Measurements from ENCODE around the gene PPP1R1B.

PPP1R1B gene

GRCh38 chr17:39600288-39600996 is 26.3 kb upstream of the PPP1R1B start:
- no peak for DNase-seq (ENCODE audit: low spot score)

GRCh38 chr17:39600997-39601597 is 25.7 kb upstream of the PPP1R1B start:
- DNase-seq (ENCODE audit: low spot score) = no peak

- no peak for DNase-seq (ENCODE audit: low spot score)
These were observed 24.8 kb upstream of the PPP1R1B start for GRCh38 chr17:39601758-39602532.

DNA sequence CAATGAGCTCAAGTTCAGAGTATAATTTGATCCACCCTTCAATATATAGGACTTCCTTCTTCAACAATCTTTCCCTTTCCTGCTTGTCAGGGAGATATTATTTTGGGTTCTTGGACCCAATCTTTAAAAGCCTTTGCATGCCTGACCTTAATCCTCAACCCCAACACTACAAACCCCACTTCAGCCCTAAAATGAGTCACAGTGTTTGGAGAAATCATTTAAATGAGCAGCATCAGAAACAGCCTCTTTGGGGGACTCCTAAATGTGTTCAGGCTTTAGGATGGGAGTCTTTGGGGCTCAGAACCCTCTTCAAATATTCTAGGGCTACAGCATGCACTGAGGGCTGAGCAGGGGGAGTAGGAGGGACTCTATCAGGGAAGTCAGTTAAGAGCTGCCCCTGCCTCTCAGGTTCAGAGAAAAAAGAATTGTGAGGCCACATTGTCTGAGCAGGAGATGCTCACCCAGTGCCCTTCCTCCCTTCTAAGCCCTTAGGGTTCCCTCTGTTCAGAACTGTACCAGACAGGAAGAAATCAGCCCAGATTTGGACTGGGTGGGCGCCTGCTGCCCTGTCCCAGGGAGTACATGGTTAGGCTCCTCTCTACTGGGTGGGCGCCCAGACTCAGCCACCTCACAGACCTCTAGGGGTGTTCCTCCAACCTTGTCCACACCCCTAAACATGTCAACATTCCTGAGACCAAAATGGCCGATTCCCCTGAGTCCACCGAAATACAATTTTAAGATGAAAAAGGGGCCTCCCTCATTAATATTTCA is 24.0 kb upstream of the PPP1R1B start:
- no peak for DNase-seq (ENCODE audit: low spot score)

DNA sequence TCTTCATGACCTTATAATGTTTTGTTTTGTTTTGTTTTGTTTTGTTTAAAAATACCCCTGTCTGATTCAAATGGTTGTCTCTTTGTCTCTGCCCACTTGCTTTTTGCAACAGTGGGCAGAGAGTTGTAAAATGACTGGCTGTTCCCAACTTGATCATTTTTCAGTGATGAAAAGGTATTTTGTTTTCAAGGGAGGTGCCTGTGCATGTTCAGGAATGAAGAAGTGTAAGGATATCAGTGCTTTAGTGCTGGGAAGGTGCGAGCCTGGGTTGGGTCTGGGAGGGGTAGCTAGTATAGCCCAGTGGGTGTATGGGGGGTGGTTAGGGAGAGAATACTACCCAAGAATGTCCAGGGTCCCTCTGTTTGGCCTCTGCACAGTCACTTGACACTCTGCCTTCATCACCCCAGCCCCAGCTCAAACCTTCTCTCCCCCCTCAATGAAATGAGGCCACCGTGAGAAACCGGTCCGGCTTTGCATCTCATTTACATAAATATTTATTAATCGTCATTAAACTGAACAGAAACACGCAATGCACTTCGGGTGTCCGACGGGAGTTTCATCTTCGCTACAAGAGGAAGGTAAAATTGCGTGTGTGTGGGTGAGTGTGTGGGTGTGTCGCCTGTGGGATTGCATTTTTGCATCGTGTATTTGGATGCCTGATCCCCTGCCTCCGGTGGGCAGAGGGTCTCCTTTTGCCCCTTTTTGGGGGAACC is 23.3 kb upstream of the PPP1R1B start:
- DNase-seq (ENCODE audit: low spot score) = no peak

- no peak for DNase-seq (ENCODE audit: low spot score)
These were observed 21.8 kb upstream of the PPP1R1B start for GRCh38 chr17:39604911-39605491.

GRCh38 chr17:39605492-39606433 is 21.0 kb upstream of the PPP1R1B start:
- DNase-seq (ENCODE audit: low spot score) = no peak

GRCh38 chr17:39606434-39607056 is 20.2 kb upstream of the PPP1R1B start:
- no peak for DNase-seq (ENCODE audit: low spot score)

- DNase-seq (ENCODE audit: low spot score) = no peak
These were observed 19.5 kb upstream of the PPP1R1B start for GRCh38 chr17:39607057-39607850.

GRCh38 chr17:39607851-39608130 is 19.0 kb upstream of the PPP1R1B start, which contains the start of gene NEUROD2:
TSS of gene NEUROD2 (minus strand) at chr17:39607920. CDS start at chr17:39606599, 1,321 bp downstream.
- DNase-seq (ENCODE audit: low spot score) = no peak

GRCh38 chr17:39608142-39608981 is 18.4 kb upstream of the PPP1R1B start:
- DNase-seq (ENCODE audit: low spot score) = no peak

DNA sequence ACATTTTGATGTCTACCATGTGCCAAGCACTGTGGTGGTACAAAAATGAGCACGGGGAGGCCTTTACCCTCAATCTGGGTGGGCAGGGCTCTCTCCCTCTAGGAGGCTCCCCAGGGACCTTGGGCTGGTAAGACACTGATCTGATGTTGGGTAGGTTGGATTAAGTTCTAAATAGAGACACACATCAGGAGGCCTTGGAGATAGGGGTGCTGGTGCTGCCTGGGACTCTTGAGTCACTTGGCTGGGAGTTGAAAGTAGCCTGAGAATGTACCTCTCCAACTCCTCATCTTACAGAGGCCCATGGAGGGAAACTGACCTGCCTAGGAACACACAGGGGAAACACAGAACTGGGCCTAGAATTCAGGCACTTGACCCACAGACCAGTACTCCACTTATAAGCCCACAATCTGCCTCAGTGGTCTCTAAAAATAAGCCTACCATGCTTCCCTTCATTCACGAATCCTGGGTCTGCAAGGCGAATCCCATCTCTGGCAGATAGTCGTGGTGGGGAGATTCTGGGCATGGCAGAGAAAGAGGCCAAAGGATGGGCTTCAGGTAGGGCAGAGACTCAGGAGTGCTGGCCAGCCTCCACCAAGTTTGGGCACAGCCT is 17.2 kb upstream of the PPP1R1B start:
- no peak for DNase-seq (ENCODE audit: low spot score)

- DNase-seq (ENCODE audit: low spot score) = no peak
These were observed 15.2 kb upstream of the PPP1R1B start for GRCh38 chr17:39611401-39612112.

DNA sequence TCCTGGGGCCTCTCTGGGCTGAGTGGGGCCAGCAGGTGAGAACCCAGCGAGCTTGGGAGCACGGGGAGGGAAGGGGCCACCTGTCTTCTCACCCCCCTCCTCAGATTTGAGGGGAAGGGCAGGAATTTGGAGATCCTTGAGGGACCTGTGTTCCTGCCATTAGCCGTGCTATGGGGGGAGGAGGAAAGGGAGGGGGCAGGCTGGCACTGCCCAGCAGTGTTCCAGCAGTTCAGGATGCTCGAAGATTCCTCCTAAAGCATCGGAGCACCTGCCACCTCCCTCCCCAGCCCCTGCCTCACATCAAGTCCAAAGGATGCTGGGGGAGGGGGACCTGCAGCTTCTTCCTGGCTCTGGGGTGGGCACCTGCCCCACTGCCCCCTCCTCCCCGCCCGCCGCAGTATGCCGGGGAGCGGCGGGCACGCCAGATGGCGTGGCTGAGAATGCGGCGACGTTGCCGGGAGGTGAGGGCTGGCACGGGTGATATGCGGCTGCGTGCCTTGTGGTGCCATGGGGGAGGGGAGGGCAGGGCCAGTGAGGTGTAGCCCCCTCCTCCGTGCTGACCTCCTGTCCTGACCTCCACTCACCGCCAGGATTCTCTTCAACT is 14.4 kb upstream of the PPP1R1B start:
- DNase-seq (ENCODE audit: low spot score) = no peak

DNA sequence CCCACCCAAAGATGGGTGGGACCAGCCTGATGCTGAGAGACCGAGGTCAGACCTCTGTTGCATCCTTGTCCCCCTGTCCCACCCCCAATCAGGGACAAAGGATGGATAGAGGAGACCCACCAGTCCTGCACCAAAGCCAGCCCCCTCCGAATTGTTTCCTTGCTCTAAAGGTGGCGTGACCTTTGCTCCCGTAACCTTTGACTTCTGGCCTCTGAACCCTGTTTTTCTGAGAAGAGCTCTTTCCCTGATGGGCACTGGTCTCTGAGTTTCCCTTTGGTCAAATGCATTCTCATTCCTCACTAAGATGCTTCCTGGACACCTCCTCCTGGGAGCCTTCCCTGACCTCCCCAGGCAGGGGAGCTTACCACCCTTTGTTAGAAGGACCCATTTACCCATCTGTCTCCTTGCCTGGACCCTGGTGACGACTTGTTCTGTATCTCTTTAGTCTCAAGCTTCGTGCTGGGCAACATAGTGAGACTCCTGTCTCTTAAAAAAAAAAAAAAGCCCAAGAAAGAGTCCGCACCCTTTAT is 13.8 kb upstream of the PPP1R1B start:
- DNase-seq (ENCODE audit: low spot score) = no peak

GRCh38 chr17:39614545-39615157 is 12.1 kb upstream of the PPP1R1B start:
- no peak for DNase-seq (ENCODE audit: low spot score)
